Activated naive CD4-positive, alpha-beta T cell treated with anti-CD3 and anti-CD28 coated beads, Interleukin-2, amount 50 U/mL, for 72 hours (primary cell): ENCODE measurements around the gene SLC25A38. TPM values are rescaled to one million over a fixed set of nuclear protein-coding genes. Genes with fewer than 3 reads are reported as not detected.
"Not testable (repeated sequence)": the region's sequence is repeated elsewhere in the genome, so short reads cannot be mapped to it uniquely, and the experiment has no call there.

Experiments
- ATAC-seq, 2 donors: fragments of 150-1000 bp; cut with Tn5 transposase; 2 replicates each; pipeline ENCODE4 v1.10.0; 2021; ENCODE audit warnings: mild to moderate bottlenecking in 2 of 2, moderate library complexity in 2 of 2
- DNase-seq, 2 donors: peaks; one replicate each; pipeline ENCODE4 v3.0.0; 2021 to 2022; ENCODE audit warnings: low spot score in 2 of 2
- H3K27ac Mint-ChIP-seq, 2 donors: one replicate each; pipeline ENCODE4 v1.8.0; 2022; ENCODE audit warnings: mild to moderate bottlenecking in 2 of 2, mixed read lengths in 2 of 2
- H3K36me3 Mint-ChIP-seq, 2 donors: one replicate each; pipeline ENCODE4 v1.8.0; 2022; ENCODE audit warnings: mixed read lengths in 2 of 2
- H3K9me3 Mint-ChIP-seq, 2 donors: one replicate each; pipeline ENCODE4 v1.8.0; 2022; ENCODE audit warnings: mixed read lengths in 2 of 2
- total RNA-seq, 2 donors: library from RNA; stranded (reverse); gene quantifications; one replicate each; pipeline ENCODE4 v1.2.3, GENCODE V29; 2022

Gene SLC25A38
- total RNA-seq, 2 donors from 2014 or later, result 21.2 to 25.3 TPM

GRCh38 chr3:39413691-39414420 is 30.7 kb downstream of the SLC25A38 start:
- DNase-seq (no peak), ATAC-seq (peak; percentile 6 to 11)
- H3K36me3 Mint-ChIP-seq, result peaks cover 35 to 45% of the 10 kb centered on the region in 2 donors

GRCh38 chr3:39414421-39414907 is 31.3 kb downstream of the SLC25A38 start:
- peaks cover 31 to 39% of the 10 kb centered on the region in 2 donors for H3K36me3 Mint-ChIP-seq
- ATAC-seq, result peak; percentile 5 to 13
- H3K27ac Mint-ChIP-seq, result peak overlapping the region; percentile 77 to 79
- DNase-seq, result no peak
- H3K9me3 Mint-ChIP-seq, result no peaks in the 10 kb centered on the region

More at GRCh38 chr3:39413691-39414420, 30.7 kb downstream of the SLC25A38 start:
- Mint-ChIP-seq H3K27ac (peak overlapping the region; percentile 77 to 93), H3K9me3 (no peaks in the 10 kb centered on the region)

DNA sequence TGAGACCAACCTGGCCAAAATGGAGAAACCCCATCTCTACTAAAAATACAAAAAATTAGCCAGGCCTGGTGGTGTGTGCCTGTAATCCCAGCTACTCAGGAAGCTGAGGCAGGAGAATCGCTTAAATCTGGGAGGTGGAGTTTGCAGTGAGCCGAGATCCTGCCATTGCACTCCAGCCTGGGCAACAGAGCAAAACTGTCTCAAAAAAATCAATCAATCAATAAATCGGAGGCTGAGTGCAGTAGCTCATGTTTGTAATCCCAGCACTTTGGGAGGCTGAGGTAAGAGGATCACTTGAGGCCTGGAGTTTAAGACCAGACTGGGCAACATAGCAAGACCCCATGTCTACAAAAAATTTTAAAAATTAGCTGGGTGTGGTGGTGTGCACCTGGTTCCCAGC is 32.1 kb downstream of the SLC25A38 start:
- Mint-ChIP-seq H3K36me3 (peaks cover 24 to 31% of the 10 kb centered on the region in 2 donors), H3K27ac (peak overlapping the region; percentile 70 to 77)
- ATAC-seq, DNase-seq, H3K9me3 Mint-ChIP-seq: not testable (repeated sequence)

- H3K9me3 Mint-ChIP-seq, result no peaks in the 10 kb centered on the region
- peak overlapping the region in 1 of 2 donors; percentile 78 for H3K27ac Mint-ChIP-seq
- H3K36me3 Mint-ChIP-seq, result peaks cover 19 to 27% of the 10 kb centered on the region in 2 donors
- DNase-seq (no peak), ATAC-seq (peak; percentile 28 to 36)
These were observed 32.8 kb downstream of the SLC25A38 start for GRCh38 chr3:39415983-39416382.

DNA sequence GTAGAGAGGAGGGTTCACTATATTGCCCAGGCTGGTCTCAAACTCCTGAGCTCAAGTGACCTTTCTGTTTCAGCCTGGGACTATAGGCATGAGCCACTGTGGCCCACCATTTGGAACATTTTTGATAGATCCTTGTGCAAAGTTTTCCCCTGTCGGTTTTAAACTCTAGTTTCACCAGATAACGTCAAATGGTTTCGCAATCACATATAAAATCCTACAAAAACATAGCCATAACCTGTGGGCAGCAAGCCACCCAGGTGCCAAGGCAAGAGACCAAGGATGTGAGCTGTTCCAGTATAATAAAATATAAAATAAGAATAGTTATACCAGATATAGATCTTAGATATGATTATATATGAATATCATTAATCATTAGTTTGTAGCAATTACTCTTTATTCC is 33.8 kb downstream of the SLC25A38 start:
- DNase-seq, H3K9me3 Mint-ChIP-seq: not testable (repeated sequence)
- Mint-ChIP-seq H3K36me3 (peaks cover 9 to 17% of the 10 kb centered on the region in 2 donors), H3K27ac (peak overlapping the region in 1 of 2 donors; percentile 1)
- ATAC-seq, result peak in 1 of 2 donors; percentile 14

- not testable (repeated sequence) for H3K36me3 Mint-ChIP-seq, ATAC-seq, H3K9me3 Mint-ChIP-seq, DNase-seq
- peak overlapping the region in 1 of 2 donors; percentile 18 for H3K27ac Mint-ChIP-seq
These were observed 35.5 kb downstream of the SLC25A38 start for GRCh38 chr3:39418556-39419225.

DNA sequence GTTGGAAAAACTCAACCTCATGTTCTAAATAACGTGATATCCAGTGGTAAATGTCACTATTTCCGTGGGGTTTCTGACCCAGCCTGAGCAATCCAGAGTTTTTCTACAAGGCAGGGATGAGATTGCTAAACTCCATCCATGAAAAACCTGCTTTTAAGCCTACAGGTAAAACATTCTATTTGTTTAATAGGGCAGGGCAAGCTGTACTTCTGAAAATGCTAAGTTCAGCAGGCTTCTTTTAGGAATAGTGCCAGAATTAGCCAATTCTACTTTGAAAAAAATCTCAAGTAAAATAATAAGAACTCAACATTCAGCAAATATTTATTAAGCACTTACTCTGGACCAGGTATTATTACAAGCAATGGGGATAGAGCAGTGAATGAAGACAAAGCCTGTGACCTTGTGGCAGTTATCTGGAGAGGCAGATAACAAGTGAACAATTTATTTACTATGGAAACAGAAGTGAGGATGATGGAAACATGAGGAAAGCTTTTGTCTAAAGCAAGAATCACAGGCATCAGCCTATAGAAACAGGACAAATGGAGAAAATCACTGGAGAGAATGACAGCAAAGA is 36.7 kb downstream of the SLC25A38 start:
- Mint-ChIP-seq H3K9me3 (no peaks in the 10 kb centered on the region), H3K27ac (no peak overlapping the region)
- no peak for ATAC-seq

DNA sequence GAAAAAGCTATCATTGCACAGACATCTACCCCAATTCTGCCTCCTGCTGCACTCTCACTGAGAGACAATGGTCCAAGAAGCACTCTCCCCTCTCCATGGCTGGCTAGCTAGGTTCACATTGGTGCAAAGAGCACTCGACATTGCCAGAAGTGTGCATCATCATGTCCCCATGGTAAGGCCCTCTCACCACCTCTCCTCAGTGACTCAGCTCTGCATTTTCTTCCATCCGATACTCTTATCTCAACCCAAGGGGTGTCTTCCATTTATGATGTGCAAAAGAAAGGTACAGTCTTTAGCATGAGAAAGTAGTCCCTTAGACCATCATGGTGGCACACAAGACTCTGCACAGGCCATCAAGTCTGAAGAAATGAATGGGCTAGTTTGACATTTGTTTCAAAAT is 37.4 kb downstream of the SLC25A38 start:
- ATAC-seq (no peak), DNase-seq (no peak)
- H3K27ac Mint-ChIP-seq, result no peak overlapping the region

More for the DNA sequence above, 36.7 kb downstream of the SLC25A38 start:
- H3K36me3 Mint-ChIP-seq, result no peaks in the 10 kb centered on the region
- DNase-seq, result no peak

GRCh38 chr3:39423436-39423970 is 40.3 kb downstream of the SLC25A38 start:
- DNase-seq, result no peak
- Mint-ChIP-seq H3K9me3 (no peaks in the 10 kb centered on the region), H3K36me3 (no peaks in the 10 kb centered on the region), H3K27ac (no peak overlapping the region)
- ATAC-seq, result no peak

More for the DNA sequence above, 37.4 kb downstream of the SLC25A38 start:
- no peaks in the 10 kb centered on the region for H3K36me3 Mint-ChIP-seq
- H3K9me3 Mint-ChIP-seq, result no peaks in the 10 kb centered on the region

GRCh38 chr3:39426312-39426711 is 43.1 kb downstream of the SLC25A38 start:
- DNase-seq, result no peak
- no peaks in the 10 kb centered on the region for H3K36me3 Mint-ChIP-seq
- H3K27ac Mint-ChIP-seq, result no peak overlapping the region
- no peaks in the 10 kb centered on the region for H3K9me3 Mint-ChIP-seq
- no peak for ATAC-seq

DNA sequence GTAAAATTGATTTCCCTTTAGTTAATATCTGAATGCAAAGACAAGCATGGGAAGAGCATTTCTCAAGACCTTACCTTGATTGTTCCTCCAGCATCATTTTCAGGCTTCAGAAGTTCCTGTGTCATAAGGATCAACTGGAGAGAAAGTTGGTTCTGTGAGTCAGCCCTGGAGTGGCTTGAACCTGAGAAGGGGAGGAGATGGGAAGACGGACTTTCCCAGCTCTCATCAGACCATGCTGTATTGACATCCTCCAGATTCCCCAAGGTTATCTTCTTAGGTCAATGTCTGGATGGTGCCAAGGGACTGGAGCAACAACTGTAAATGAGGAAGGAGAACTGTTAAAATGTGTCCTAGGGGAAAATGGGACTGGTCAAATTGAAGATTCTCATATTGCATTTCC is 44.3 kb downstream of the SLC25A38 start:
- ATAC-seq, result no peak
- DNase-seq, result no peak
- Mint-ChIP-seq H3K9me3 (no peaks in the 10 kb centered on the region), H3K27ac (no peak overlapping the region), H3K36me3 (no peaks in the 10 kb centered on the region)

GRCh38 chr3:39428745-39429201 is 45.6 kb downstream of the SLC25A38 start:
- no peak for DNase-seq
- no peaks in the 10 kb centered on the region for H3K9me3 Mint-ChIP-seq
- H3K27ac Mint-ChIP-seq, result no peak overlapping the region
- no peaks in the 10 kb centered on the region for H3K36me3 Mint-ChIP-seq
- no peak for ATAC-seq

DNA sequence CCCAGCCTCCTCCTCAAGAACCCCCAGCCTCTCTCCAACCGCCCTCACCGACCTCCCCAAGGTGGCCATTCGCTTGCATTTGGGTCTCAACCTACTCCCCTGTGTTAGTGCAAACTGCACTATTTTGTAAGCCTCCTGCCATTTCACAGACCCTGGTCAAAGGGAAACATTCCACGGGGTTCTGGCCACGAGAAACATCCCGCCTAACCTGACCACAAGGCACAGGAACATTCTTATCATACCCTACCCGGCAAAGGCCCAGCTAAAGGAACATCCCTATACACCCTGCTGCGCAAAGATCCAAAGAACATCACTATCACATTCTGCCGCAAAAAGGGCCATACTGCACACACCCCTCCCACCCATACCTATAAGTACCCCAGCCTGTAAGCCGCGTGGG is 46.3 kb downstream of the SLC25A38 start:
- DNase-seq (no peak), ATAC-seq (no peak)
- Mint-ChIP-seq H3K9me3 (no peaks in the 10 kb centered on the region), H3K27ac (no peak overlapping the region), H3K36me3 (no peaks in the 10 kb centered on the region)

GRCh38 chr3:39432342-39432741 is 49.2 kb downstream of the SLC25A38 start:
- Mint-ChIP-seq H3K9me3 (no peaks in the 10 kb centered on the region), H3K36me3 (no peaks in the 10 kb centered on the region), H3K27ac (peak overlapping the region in 1 of 2 donors; percentile 26)
- ATAC-seq, result no peak
- no peak for DNase-seq

DNA sequence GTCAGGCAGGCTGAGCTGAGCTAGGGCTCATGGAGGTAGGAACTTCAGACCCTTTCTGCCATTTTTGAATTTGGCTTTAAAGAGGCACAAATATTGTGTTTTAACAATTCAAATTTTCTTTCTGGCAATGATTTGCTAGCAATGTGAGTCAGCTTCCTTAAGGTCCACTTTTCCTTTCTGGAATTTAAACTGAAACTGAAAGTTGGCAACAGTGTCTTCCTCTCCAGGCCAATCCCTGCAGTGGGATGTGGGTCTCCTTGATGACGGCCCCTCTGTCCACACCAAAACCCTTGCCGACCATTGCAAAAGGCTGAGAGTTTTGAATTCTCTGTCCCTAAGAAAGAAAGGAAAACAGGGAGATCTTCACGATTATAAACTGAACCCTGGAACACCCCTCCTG is 50.5 kb downstream of the SLC25A38 start:
- no peak for DNase-seq
- H3K36me3 Mint-ChIP-seq, result no peaks in the 10 kb centered on the region
- no peak overlapping the region for H3K27ac Mint-ChIP-seq
- no peak for ATAC-seq
- no peaks in the 10 kb centered on the region for H3K9me3 Mint-ChIP-seq

GRCh38 chr3:39434574-39434973 is 51.4 kb downstream of the SLC25A38 start:
- ATAC-seq, result peak in 1 of 2 donors; percentile 32

More at GRCh38 chr3:39434574-39434973, 51.4 kb downstream of the SLC25A38 start:
- no peaks in the 10 kb centered on the region for H3K36me3 Mint-ChIP-seq
- DNase-seq, result no peak
- H3K9me3 Mint-ChIP-seq, result no peaks in the 10 kb centered on the region
- H3K27ac Mint-ChIP-seq, result no peak overlapping the region
